Body of pancreas (tissue), 4 donors: ENCODE data around the gene MNAT1. TPM values are rescaled to one million over a fixed set of nuclear protein-coding genes. Genes with fewer than 3 reads are reported as not detected.

Experiments used
- ATAC-seq: fragments of 150-250 bp; one replicate; pipeline ENCODE4 v1.9.1; 2016
- DNase-seq, 4 donors: peaks; one replicate each; pipeline ENCODE4 v3.0.0-alpha.2; 2019
- H3K27ac ChIP-seq, 4 donors: fragments of 200-600 bp; sonication (generic); 1 replicate in 3 of 4; 2 replicates in 1 of 4; pipeline versions ENCODE4 v1.5.1 to v1.6.1; 2016 to 2019; ENCODE audit warnings: mild to moderate bottlenecking in 1 of 4, mixed read lengths in 1 of 4, moderate library complexity in 1 of 4
- H3K27me3 ChIP-seq, 2 donors: fragments of 200-600 bp; sonication (generic); one replicate each; pipeline ENCODE4 v1.6.0; 2016; ENCODE audit warnings: mild to moderate bottlenecking in 1 of 2
- H3K36me3 ChIP-seq, 2 donors: fragments of 200-600 bp; sonication (generic); replicated peaks in 1 of 2; 2 replicates each; pipeline ENCODE4 v1.5.1; 2016; ENCODE audit warnings: low read depth in 2 of 2; ENCODE audit not compliant: insufficient read depth in 1 of 2
- H3K4me1 ChIP-seq: fragments of 200-600 bp; sonication (generic); one replicate; pipeline ENCODE4 v1.6.0; 2016
- H3K4me3 ChIP-seq, 2 donors: fragments of 200-600 bp; sonication (generic); 1 replicate in 1 of 2; 2 replicates in 1 of 2; pipeline ENCODE4 v1.5.1; 2016 to 2019
- H3K9me3 ChIP-seq, 3 donors: fragments of 200-600 bp; sonication (generic); 1 replicate in 2 of 3; 2 replicates in 1 of 3; pipeline ENCODE4 v1.5.1; 2016
- POLR2A ChIP-seq, 3 donors: fragments of 450-650 bp; IDR thresholded peaks; one replicate each; pipeline ENCODE4 v1.6.1; 2016; ENCODE audit warnings: antibody characterized with exemption in 3 of 3, mild to moderate bottlenecking in 2 of 3
- WGBS, 2 donors: methylation state at CpG; one replicate each; pipeline ENCODE4 v1.1.5; 2017; 5-methylcytosine and 5-hydroxymethylcytosine counted together
- intact Hi-C: fragments of 100-400 bp; cut with DNase I; formaldehyde crosslinking; loops from one replicate; pipeline ENCODE4 v1.15.1; 2023
- total RNA-seq, 2 donors: library from RNA; depleted of rRNA; stranded (reverse); fragments of >200 nt; gene quantifications; one replicate each; pipeline ENCODE4 v1.1.0, GENCODE V29; 2016
- TF ChIP-seq, protein P1 (sequence below), 7 experiments: fragments of 450-650 bp in 4 of 7; fragments of 200-600 bp in 3 of 7; sonication (generic) in 3 of 7; IDR thresholded peaks; one replicate each; pipeline ENCODE4 v1.5.1; 2016 to 2019; ENCODE audit warnings: antibody characterized with exemption in 7 of 7

Gene MNAT1
- total RNA-seq, 2 donors from 2014 or later: 14.0 to 37.2 TPM

DNA sequence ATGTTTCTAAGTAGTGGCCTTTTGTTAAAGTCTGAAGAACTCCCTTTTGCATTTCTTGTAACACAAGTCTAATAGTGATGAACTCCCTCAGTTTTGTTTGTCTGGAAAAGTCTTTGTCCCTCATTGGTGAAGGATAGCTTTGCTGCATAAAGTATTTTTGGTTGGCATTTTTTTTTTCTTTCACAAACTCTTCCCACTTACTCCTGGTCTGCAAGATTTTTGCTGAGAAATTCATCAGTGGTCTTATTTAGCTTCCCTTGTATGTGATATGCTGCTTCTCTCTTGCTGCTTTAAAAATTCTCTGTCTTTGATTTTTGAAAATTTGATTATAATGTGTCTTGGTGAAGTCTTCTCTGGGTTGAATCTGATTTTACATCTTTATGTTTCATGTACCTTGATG is 223.6 kb downstream of the MNAT1 start:
- Histone ChIP-seq H3K9me3 (peaks cover 0 to 27% (median 0%) of the 10 kb centered on the region in 3 donors), H3K4me1 (no peaks in the 10 kb centered on the region), H3K27ac (no peak overlapping the region), H3K27me3 (no peaks in the 10 kb centered on the region), H3K36me3 (no peaks in the 10 kb centered on the region), H3K4me3 (no peak overlapping the region)
- no peak for TF ChIP-seq POLR2A (IDR thresholded peaks at IDR 0.05)
- TF ChIP-seq, protein P1, sequence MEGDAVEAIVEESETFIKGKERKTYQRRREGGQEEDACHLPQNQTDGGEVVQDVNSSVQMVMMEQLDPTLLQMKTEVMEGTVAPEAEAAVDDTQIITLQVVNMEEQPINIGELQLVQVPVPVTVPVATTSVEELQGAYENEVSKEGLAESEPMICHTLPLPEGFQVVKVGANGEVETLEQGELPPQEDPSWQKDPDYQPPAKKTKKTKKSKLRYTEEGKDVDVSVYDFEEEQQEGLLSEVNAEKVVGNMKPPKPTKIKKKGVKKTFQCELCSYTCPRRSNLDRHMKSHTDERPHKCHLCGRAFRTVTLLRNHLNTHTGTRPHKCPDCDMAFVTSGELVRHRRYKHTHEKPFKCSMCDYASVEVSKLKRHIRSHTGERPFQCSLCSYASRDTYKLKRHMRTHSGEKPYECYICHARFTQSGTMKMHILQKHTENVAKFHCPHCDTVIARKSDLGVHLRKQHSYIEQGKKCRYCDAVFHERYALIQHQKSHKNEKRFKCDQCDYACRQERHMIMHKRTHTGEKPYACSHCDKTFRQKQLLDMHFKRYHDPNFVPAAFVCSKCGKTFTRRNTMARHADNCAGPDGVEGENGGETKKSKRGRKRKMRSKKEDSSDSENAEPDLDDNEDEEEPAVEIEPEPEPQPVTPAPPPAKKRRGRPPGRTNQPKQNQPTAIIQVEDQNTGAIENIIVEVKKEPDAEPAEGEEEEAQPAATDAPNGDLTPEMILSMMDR (IDR thresholded peaks at IDR 0.05): no peak
- intact Hi-C loops: no loop called here
- ATAC-seq (no peak), DNase-seq (no peak)

DNA sequence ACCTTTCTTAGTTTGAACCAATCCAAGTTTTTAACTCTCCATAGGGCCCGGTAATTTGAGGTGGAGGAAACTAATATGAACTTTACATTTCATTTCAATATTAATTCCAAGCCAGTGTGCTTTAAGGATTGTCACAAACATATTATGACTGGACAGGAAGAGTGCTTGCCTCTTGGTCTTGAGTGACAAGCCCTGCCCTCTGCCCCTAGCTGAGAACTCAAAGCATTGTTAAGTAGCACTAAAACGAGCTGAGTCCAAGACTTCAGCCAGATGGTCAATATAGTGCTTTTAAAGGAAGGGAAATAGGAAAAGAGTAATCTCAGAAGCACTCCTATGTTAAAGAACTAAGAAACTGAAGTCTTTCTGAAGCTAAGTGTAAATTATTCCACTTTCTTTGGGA is 229.2 kb downstream of the MNAT1 start:
- no peak for ATAC-seq
- H3K27ac ChIP-seq: no peak overlapping the region

DNA sequence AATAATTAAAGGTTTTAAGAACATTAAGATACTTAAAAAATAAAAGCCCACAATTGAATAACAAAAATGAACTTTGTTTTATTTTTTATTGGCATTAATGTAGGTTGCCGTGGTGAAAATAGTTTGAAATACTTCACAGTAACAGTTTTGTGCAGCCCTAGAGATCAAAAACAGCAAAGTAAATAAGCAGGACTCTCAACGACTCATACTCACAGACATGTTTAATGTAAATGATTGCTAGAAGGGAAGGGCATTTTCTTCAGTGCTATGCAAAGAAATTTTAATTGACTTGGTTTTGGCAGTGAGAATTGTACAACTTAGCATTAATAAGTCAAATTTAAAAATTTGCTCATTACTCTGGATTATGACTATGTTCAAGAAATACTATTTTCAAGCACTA is 230.3 kb downstream of the MNAT1 start:
- H3K36me3 ChIP-seq: no peaks in the 10 kb centered on the region
- no peaks in the 10 kb centered on the region for H3K27me3 ChIP-seq
- H3K27ac ChIP-seq: no peak overlapping the region
- ATAC-seq (no peak), DNase-seq (no peak)
- H3K9me3 ChIP-seq: no peaks in the 10 kb centered on the region
- WGBS, 2 donors: 53 to 60% methylated on average over 2 of the region's 2 CpGs
- no peak overlapping the region for H3K4me3 ChIP-seq
- no peaks in the 10 kb centered on the region for H3K4me1 ChIP-seq
- intact Hi-C loops: no loop called here
- TF ChIP-seq, protein P1 (IDR thresholded peaks at IDR 0.05): no peak
- TF ChIP-seq POLR2A (IDR thresholded peaks at IDR 0.05): no peak

More for the DNA sequence above, 229.2 kb downstream of the MNAT1 start:
- TF ChIP-seq, protein P1 (IDR thresholded peaks at IDR 0.05): no peak
- no peak for TF ChIP-seq POLR2A (IDR thresholded peaks at IDR 0.05)
- H3K27me3 ChIP-seq: no peaks in the 10 kb centered on the region
- no peaks in the 10 kb centered on the region for H3K36me3 ChIP-seq
- H3K4me3 ChIP-seq: no peak overlapping the region
- no peaks in the 10 kb centered on the region for H3K4me1 ChIP-seq
- 56 to 62% methylated on average over 2 of the region's 2 CpGs for WGBS, 2 donors
- H3K9me3 ChIP-seq: peaks cover 0 to 7% (median 0%) of the 10 kb centered on the region in 3 donors
- intact Hi-C loops: no loop called here
- DNase-seq: no peak

DNA sequence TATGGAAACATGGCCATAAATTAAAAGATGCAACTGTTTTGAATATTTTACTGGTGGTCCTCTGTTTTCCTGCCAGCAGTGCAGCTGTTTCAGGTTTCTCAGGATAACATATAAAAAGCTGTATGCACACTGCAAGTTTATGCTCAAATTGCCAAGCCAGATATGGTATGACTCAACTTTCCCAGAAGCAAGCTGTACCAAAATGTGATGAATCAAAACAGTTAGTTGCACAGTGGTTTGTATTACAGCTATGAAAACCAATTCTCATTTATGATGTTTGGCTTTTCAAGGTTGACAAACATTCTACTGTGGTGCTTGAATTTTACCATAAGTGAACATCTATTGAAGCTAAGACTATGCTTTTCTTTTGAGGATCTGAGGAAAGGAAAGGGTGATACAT is 230.8 kb downstream of the MNAT1 start:
- no peak for TF ChIP-seq POLR2A (IDR thresholded peaks at IDR 0.05)
- TF ChIP-seq, protein P1 (IDR thresholded peaks at IDR 0.05): no peak
- H3K4me3 ChIP-seq: no peak overlapping the region
- no peak for ATAC-seq
- no peaks in the 10 kb centered on the region for H3K36me3 ChIP-seq
- H3K27me3 ChIP-seq: no peaks in the 10 kb centered on the region
- no peaks in the 10 kb centered on the region for H3K4me1 ChIP-seq
- intact Hi-C loops: no loop called here
- no peak for DNase-seq
- no peak overlapping the region for H3K27ac ChIP-seq
- H3K9me3 ChIP-seq: no peaks in the 10 kb centered on the region

DNA sequence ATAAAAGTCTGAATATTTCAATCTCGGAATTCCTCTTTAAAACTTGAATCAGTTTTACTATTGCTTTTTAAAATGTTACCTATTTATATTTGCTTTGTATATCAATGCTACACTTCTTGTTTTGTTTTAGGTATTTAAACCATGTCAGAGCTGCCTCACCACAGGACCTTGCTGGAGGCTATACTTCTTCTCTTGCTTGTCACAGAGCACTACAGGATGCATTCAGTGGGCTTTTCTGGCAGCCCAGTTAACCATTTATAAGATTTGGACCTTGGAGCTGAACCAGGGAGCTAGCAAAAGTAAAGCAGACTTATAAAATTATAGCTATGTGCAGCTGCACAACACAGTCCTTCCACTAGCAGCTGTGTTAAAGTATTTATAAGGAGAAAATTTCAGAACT is 233.5 kb downstream of the MNAT1 start:
- ATAC-seq (no peak), DNase-seq (no peak)
- no peaks in the 10 kb centered on the region for H3K27me3 ChIP-seq
- WGBS, 2 donors: 62 to 74% methylated on average over 1 of the region's 1 CpG
- H3K4me1 ChIP-seq: no peaks in the 10 kb centered on the region
- H3K27ac ChIP-seq: no peak overlapping the region
- H3K36me3 ChIP-seq: no peaks in the 10 kb centered on the region
- TF ChIP-seq, protein P1 (IDR thresholded peaks at IDR 0.05): no peak
- no peak for TF ChIP-seq POLR2A (IDR thresholded peaks at IDR 0.05)
- intact Hi-C loops: no loop called here
- H3K4me3 ChIP-seq: no peak overlapping the region
- no peaks in the 10 kb centered on the region for H3K9me3 ChIP-seq
